Stimulated activated CD8-positive, alpha-beta memory T cell treated with anti-CD3 and anti-CD28 coated beads, Interleukin-7, amount 100 ng/mL, for 1 hour (primary cell): ENCODE results near the gene LMAN1L.
A peak's percentile ranks its signal among the peaks of the same experiment; 100 is the strongest.
"Not testable (repeated sequence)": the region's sequence is repeated elsewhere in the genome, so short reads cannot be mapped to it uniquely, and the experiment has no call there.

Source experiments
- DNase-seq, 2 donors: peaks; one replicate each; pipeline ENCODE4 v3.0.0-alpha.2; 2020; ENCODE audit warnings: low read depth in 2 of 2

The LMAN1L gene

DNA sequence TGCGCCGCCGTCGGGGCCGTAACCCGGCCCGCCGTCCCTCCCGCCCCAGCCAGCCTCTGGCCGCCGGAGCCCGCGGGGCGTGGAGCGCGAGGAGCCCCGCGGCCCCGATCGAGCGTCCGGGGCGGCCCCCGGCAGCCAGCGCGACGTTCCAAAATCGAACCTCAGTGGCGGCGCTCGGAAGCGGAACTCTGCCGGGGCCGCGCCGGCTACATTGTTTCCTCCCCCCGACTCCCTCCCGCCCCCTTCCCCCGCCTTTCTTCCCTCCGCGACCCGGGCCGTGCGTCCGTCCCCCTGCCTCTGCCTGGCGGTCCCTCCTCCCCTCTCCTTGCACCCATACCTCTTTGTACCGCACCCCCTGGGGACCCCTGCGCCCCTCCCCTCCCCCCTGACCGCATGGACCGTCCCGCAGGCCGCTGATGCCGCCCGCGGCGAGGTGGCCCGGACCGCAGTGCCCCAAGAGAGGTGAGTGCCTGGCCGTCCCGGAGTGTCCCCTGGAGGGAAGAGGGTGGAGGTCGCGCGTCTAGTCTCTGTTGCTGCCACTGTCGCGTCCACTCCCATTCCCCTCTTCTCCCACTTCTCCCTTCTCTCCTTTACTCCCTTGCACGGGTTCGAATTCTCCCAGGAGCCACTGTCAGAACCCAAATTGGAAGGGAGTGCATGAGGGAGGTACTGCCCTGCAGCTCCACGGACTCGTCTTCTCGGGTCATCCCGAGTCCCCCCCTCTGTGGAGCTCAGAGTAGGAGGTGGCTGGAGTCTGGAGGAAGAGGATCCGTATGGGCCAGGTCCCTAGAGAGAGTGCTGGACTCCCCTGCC is 30.2 kb upstream of the LMAN1L start:
- no peak for DNase-seq

DNA sequence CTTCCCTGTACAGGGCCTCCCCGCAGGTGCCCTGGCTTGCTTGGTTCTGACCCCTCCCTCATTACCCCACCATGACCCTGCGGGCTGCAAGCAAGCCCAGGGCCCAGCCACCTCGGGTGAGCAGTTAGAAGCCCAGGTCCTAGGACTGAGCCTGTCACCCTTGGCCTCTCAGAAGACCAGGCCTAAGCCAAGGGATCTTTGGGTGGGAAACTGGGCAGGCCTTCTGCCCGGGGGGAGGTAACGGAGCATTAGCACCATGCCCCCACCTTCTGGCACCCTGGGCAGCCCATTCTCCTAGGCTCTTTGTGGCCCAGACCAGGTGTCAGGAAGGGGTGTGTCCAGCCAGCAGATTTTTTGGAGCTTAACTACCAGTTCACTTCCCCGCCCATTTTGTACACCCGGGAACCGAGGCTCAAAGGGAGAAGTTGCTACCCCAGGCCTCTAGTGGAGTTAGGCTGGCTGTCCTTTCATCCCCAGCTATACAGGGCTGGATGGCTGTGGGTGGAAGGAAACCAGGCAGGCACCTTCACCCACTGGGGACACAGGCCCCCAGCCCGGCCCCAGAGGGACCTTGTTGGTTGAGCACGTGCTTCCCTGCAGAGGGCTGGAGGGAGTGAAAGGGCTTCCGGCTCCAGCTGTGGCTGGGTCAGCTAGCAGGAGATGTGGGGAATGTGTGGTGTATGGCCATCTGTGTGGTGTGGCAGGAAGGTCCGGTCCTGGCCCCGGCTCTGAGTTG is 29.4 kb upstream of the LMAN1L start:
- no peak for DNase-seq

DNA sequence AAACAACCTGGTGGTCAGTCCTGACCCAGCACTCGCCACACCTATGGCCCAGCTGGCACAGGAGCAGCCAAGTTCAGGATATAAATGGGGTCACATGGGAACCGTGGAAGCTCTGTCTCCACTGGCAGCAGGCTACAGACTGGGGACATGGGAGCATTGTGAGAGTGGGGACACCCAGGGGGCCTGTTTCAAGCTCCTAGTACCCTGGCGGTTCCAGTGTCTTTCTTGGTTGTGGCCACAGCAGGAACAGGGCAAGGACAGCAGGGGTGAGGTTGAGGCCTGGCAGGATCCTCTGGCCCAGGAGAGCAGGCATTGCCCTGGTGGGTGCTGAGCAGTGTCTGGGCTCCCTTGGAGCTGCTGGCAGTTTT is 28.8 kb upstream of the LMAN1L start:
- no peak for DNase-seq

DNA sequence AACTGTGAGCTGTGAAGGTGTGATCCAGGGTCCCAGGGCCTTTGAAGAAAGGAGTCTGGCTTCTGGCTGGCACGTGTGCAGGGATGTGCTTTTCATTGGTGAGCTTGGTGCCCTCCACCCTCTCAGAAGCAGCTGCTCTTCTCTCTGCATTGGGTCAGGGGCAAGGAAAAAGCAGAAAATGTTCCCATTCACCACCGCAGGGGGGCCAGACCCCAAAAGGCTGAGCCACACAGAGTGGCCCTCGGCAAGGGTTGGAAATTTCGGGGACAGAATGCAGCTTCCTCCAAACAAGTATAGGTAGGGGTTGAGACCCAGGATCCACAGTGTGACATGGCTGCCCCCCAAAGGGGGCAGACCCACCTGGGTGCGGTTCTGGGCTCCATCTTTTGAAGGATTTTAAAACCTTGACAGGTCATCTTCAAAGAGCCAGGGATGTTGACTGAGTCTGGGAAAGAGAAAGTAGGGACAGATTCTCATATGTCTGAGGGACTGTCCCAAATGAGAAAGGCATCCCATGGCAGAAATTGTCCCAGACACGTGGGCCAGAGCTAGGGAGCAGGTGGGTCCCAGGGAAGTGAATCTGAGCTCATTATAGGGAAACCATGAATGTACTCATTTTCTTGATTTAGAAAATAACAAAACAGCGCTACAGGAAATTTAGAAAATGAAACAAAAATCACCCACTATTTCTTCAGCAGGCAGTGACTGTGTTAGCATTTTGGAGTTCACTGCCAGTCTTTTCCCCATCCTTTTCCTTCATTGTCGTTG is 28.0 kb upstream of the LMAN1L start:
- no peak for DNase-seq

DNA sequence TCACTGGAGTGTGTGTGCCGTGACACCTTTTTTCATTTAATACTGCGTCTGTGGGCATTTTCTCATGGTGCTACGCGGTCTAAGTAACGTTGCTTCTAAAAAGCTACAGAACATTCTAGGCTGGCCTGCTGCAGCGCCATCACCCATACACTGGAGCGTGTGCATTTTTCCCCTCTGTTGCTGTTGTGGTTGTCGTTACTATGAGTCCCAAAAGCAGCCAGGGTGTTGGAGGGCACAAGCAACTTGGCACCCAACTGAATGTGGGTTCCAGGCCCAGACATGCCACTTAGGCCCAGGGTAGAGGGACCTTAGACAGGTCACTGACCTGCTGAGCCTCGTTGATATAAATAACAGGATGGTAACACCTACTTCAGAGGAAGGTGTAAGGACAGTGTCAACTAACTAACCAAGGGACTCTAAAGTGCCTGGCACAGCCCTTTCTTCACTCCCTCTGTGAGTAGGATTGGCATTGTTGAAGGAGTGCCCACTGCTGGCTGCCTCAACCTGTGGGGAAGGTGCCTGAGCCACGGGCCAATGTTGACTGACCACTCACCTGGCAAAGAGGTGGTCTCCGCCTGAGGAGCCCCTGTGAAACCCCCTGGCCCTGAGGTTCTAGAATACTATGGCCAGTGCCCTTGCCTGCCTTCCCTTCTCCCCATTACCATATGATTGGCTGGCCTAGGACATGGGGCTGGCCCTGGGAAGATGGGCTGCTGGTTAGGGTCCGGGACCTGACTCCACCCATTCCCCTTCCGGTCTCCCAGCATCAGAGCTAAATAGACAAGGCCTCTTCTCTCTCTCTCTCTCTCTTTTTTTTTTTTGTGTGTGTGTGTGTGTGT is 27.2 kb upstream of the LMAN1L start:
- no peak for DNase-seq

DNA sequence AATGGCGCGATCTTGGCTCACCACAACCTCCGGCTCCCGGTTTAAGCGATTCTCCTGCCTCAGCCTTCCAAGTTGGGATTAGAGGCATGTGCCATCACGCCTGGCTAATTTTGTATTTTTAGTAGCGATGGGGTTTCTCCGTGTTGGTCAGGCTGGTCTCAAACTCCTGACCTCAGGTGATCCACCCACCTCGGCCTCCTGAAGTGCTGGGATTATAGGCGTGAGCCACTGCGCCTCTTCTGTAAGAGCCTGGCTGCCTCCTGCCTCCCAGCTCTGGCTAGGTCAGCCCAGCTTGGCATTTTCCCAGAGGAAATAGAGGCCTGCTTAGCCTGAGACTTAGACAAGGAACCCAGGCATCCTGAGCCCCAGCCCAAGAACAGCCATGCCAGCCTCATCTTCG is 26.6 kb upstream of the LMAN1L start:
- DNase-seq: not testable (repeated sequence)

DNA sequence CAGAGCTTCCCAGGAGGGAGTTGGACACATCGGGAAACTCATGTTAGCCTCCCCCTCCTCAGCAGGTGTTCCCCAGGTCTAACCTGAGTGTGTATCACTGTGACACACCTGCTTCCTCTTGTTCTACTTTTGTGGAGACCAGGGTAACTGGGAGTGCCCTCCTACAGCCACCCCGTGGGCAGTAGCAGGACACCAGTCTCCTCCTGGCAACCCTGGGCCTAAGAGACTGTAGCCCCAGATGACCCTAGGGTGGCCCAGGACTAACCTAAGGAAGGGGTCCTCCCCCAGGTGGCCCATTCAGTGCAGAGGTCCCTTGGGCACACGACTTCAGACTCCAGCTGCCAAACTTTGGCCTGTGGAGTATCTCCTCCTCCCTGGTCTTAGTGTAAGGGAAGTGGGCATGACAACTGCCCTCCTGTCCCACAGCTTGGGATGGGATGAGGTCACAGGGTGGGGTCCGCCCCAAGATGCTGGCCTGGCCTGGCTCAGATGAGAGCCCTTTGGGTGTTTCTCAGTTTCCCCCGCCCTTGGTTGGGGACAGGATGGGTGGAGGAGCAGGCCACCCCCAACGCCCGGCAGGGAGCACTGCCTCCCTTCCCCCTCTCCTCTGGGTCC is 26.0 kb upstream of the LMAN1L start:
- DNase-seq: no peak

DNA sequence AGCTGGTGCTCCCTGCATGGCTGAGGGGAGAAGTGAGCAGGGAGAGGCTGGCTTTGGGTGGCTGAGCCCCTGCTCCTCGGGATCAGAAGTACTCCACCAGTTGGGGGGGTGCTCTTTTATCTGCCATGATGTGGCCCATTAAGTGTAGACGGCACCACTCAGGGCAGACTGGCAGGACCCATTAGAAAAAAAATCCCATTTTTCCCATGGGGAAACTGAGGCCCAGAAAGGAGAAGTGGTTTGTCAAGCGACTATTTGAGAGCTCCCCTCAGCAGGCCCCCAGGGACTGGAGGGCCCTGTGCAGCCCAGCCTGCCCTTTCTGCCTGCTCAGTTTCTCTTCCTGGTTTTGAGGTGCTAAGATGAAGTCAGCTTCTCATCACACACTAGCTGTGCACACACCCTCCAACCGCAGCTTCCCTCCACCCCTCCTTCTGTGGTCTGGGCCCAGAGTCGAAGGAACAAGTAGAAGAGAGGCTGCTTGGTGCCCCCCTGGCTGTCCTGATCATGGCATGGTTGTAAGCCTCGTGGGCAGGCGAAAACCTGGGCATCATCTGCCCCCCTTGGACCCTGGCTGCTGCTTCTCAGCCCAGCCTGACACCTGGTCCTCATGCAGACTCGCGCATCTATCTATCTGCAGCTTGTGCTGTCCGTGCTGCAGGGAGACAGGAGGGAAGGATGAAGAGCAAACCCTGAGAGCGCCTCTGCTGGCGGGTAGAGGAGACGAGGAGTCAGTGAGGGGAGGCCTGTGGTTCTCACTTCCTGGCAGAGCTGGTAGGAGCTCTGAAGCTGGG is 25.2 kb upstream of the LMAN1L start:
- peak; percentile 74 to 77 for DNase-seq

DNA sequence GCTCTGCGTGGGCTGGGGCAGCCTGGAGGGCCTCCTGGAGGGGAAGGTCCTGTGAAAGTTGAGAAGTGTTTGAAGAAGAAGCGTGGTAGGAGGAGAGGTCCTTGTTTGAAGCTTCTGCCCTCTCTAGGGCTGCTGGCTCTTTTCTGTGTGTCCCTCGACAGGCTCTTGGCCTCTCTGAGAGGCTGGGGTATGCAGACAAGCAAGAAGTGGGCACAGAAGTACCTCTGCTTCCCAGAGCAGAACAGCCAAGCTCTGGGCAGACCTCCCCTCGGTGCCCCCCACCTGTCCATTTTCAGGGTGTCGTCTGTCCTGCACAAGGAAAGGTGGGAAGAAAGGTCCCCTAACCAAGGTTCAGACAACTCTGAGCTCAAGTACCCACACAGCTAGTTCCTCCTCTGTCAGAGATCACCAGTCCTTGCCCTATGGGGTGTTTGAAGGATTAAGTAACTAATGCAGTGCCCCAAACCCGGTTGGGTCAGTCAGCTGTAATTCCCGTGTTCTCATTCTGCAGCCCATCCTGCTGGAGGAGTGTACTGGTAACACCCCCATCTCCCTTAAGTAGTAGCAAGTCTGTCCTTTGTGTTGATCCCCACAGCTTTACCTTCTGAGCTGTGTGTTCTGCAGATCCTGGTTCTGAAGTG is 24.5 kb upstream of the LMAN1L start:
- no peak for DNase-seq

DNA sequence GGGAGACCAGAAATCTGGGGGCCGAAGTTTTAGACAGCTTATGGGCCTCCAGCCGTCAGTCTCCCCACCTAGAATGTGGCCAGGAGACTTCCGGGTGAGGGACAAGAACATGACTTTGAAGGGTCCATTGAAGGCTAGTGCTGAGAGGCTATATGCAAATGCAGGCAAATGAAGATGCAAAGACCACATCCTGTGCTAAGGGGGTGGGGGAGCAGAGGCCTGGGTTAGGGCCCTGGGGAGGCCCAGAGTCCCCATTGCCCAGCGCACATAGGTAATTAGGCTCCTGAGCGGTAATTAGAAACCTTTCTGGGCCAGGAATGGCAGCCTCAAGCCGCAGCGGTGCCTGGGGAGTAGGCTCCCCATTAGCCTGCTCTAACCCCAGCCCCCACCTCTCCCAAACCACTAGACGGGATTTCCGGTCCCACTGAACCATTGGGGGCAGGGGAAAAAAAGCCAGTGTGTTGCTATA is 23.9 kb upstream of the LMAN1L start:
- DNase-seq: no peak

DNA sequence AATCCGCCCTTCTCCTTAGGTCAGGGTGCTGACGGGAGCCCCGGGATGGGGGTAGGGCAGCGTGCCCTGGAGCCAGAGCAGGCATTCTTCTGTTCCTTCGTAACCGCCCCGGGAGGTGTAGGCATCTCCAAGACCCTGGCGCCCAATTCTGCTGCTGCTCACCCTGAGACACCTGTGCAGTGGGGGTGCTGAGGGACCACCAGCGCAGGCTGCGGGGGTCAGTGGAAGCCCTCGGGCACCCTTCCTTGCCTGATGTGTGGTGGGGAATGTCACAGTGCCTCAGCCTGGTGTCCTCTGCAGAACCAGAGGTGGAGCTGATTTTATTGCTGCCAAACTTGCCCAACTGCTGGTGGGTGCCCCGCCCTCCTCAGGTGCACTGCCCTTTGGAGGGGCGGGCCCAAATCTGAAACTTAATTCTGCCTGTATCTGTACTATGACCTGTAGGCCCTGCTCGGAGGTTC is 23.4 kb upstream of the LMAN1L start:
- no peak for DNase-seq

DNA sequence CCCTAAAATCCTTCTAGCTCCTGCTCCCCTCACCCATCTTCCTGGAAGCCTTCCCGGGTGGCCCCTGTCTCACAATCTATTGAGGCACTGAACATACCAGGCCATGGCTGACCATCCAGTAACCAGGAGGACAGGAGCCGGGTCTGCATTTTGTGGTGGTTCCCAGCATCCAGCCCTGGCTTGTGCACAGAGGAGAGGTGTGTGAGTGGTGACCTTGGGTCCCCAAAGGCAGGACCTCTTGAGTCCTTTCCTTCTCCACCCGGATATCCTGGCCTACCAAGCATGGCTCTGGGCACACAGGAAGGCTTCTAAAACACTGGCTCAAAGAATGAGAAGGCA is 22.9 kb upstream of the LMAN1L start:
- no peak for DNase-seq

DNA sequence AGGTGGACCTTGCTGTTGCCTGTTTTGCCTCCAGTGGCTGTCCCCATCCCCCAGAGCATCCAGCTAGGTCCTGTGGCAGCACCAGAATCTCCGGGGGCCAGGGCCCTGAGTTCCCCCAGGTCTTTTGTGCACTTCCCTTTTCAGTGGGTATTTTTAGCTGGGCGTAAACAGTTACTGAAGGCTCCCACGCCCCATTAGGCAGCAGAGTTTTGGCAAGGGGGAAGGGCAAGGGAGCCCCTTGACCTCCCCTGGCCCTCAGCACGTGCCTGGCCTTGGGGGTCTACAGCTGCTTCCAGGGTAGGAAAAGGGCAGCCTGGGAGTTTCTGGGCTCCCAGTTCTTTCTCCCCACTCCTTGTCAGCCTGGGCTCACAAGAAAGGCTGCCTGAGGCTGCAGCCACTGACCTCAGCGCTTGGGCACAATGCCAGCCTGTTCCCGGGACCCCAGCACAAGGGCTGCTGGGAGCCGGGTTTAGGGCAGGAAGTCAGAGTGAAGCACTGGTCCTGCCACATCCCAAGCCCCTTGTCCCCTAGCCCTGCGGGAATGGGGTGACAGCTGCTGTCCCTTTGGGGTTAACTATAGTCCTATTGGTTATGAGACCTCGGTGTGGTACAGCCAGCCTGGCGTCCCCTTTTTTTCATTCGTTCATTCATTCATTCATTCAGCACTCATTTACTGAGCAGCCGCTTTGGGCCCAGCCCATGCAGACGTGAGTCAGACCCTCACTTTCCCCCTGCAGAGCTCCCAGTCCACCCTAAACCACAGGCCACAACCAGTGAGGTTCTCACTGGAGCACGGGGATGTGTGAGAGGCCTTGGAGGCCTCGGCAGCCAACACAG is 22.3 kb upstream of the LMAN1L start:
- no peak for DNase-seq

DNA sequence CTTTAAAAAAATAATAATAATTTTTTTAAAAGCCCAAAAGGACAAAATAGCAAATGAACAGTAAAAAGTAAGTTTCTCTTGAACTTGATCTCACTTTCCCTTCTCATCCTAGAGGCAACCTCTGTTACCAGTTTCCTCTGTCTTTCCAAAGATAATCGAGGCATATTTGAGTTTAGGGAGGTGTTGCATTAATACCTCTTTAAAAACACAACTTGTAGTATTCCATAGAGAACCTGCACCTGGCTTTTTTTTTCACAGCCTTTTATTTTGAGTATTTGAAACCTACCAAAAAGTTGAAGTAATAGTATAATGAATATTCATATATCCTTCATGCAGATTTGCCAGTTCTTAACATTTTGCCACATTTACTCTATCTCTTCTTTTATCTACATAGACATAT is 21.6 kb upstream of the LMAN1L start:
- no peak for DNase-seq

DNA sequence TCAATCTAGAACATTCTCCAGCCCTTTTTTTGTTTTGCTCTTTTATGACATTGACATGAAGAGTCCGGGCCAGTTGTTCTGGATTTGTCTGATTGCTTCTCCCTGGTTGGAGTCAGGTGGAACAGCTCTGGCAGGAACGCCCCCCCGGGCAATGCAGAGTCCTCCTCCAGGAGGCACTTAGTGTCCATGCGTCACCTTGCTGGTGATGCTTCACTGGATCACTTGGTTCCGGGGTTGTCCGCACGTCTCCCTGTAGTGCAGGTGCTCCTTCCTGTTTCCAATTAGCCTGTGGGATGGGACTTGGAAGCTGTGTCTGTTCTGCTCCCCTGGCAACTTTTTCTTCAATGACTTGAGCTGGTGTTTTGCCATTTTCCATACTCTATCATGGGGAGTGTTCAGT is 21.0 kb upstream of the LMAN1L start:
- DNase-seq: no peak

DNA sequence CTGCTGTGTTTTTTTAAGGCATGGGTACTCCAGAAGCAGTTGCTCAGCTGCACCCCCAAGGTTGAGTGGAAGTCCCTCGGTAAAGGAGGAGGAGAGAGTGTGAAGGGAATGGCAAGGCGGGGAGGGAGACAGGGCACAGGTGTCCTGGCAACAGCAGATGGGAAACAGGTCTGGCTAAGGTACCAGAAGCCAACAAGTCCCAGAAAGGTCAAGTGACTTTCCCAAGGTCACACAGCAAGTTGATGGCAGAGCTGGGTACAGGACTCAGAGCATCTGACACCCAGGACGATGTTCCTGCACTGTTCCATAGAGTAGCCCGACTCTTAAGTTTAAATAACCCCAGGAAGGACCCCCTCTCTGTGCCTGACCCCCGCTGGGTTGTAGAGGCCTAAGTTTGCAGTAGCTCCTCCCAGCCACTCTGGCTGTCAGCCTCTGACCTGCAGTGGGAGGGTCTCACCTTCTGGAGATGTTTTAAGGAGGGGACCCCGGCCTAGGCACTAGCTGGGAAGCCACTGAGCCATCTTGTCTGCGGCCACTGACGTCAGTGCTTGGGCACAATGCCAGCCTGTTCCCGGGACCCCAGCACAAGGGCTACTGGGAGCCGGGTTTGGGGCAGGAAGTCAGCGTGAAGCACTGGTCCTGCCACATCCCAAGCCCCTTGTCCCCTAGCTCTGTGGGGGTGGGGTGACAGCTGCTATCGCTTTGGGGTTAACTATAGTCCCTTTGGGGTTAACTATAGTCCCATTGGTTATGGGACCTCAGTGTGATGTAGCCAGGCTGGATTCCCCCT is 20.2 kb upstream of the LMAN1L start:
- no peak for DNase-seq

DNA sequence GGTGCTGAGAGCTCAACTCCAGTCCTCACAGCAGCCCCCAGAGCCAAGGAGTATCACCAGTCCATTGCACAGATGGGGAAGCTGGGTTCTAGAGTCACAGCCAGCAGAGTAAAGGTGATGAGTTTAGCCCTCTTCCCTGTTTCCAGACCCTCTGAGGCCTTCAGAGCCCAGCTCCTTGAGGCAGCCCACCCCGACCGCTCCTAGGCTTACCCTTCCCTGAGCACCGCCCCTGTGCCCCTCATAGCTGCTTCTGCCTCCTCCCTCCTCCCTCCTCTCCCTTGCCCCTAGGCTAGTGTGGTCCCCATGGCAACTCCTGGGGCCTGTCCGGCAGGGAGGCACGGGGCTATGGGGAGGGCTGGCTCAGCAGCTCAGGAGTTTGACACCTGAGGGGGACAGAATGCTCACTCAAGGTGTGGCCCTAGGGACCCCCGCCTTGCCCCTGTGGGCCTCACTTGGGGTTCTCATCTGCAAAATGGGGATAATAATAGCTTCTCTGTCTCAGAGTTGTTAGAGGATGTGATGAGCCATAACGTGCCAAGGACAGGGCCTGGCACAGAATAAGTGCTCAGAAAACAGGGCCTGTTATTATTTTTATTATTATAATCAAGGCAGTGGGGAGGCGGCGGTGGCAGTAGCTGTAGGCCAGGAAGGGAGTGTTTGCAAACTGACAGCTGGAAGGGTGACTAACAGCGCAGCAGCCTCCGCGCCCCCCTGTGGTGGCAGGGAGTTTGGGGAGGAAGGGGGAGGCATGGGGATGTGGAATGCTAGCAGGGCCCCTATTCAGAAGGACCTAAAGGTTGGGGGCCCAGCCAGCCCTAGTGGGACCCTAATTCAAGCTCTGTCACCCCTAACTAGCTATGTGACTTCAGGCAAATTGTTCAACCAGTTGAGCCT is 19.3 kb upstream of the LMAN1L start:
- peak in 1 of 2 donors; percentile 69 for DNase-seq
